GM21528 (cell line): ENCODE data around the gene SLC35A4.
A peak's percentile ranks its signal among the peaks of the same experiment; 100 is the strongest.

Experiments
- ATAC-seq: cut with Tn5 transposase; IDR thresholded peaks from one replicate; pipeline ENCODE4 v1.9.1; 2021; ENCODE audit warnings: mild to moderate bottlenecking, moderate library complexity; ENCODE audit not compliant: unreplicated experiment, low FRiP score

SLC35A4 gene

GRCh38 chr5:140564196-140565023 is at the start of gene SLC35A4, which contains the start of gene APBB3:
Gene SLC35A4, plus strand, starts transcription at chr5:140564828. Its CDS starts 2,342 bp downstream, at chr5:140567170.
Gene APBB3, minus strand, starts transcription at chr5:140564598. Its CDS starts 353 bp downstream, at chr5:140564245.
- peak; percentile 86 for ATAC-seq

- ATAC-seq = no peak
Observed at GRCh38 chr5:140524003-140524402, 40.6 kb upstream of the SLC35A4 start.

- ATAC-seq = no peak
Observed at GRCh38 chr5:140540227-140540626, 24.4 kb upstream of the SLC35A4 start.

- no peak for ATAC-seq
Observed at GRCh38 chr5:140542972-140543371, 21.7 kb upstream of the SLC35A4 start.

- ATAC-seq = no peak
Observed at GRCh38 chr5:140544986-140545385, 19.6 kb upstream of the SLC35A4 start.

- ATAC-seq = no peak
Observed at GRCh38 chr5:140545606-140546005, 19.0 kb upstream of the SLC35A4 start.

GRCh38 chr5:140546851-140547507 is 17.6 kb upstream of the SLC35A4 start:
- ATAC-seq = peak; percentile 12

DNA sequence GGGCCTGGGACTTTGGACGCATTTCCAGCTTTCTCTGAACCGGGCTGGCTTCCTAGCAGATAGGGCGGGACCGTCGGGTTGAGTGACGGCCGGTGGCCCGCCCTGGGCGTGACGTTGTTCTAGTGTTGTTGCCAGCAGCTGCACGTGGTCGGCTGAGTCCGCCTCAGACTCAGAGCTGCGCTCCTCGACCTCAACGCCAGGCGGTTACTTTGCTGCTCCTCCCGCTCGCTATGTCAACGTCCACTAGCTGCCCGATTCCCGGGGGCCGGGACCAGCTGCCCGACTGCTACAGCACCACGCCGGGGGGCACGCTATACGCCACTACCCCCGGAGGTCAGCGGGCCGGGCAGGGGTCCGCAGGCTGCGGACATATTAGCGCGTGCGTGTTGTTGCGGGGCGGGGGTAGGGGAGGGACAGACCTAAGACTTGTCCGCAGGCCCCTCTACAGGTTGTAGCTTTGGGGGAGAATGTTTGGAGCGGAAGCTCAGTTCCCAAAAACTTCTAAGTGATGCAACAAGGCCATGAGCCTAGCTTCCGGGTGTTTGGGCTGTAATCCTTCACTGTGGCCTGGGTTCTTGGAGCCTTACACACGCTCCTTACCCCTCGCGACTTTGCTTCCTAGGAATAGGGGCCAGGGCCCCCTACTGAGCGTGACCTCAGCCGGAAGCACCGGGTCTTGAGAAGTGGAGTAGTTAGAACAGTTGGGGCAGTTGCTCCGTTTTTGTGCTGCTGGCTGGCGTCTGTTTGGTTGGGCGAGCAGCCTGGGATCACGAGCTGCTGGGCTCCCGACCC is 16.9 kb upstream of the SLC35A4 start, which contains the start of gene EIF4EBP3:
EIF4EBP3 (plus strand) TSS at position 155 of the 792 bp plus-strand sequence; CDS start at position 231, 76 bp downstream.
- peak; percentile 92 for ATAC-seq

- no peak for ATAC-seq
Observed at GRCh38 chr5:140548300-140548688, 16.3 kb upstream of the SLC35A4 start.

- no peak for ATAC-seq
Observed at GRCh38 chr5:140548791-140549190, 15.8 kb upstream of the SLC35A4 start.

GRCh38 chr5:140549237-140550144 is 15.1 kb upstream of the SLC35A4 start:
- ATAC-seq = no peak

GRCh38 chr5:140550147-140551079 is 14.2 kb upstream of the SLC35A4 start:
- no peak for ATAC-seq

- ATAC-seq = no peak
Observed at GRCh38 chr5:140551872-140552271, 12.8 kb upstream of the SLC35A4 start.

DNA sequence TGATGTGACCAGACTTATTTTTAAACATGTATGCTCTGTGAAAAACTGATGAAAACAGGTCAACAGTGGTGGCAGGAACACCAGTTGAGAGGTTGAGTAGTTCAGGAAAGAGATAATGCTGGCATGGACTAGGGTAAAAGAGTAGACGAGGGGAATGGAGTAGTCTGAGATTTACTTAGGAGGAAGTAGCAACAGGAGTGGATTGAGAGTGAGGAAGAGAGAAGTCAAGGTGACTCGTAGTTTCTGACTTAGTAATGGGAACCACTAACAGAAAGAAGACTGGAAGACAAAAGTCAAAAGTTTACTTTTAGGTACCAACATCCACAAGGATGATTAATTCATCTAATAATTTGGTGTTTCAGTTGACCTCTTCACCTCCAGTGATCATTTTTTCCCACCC is 11.0 kb upstream of the SLC35A4 start:
- ATAC-seq = no peak

GRCh38 chr5:140554454-140554853 is 10.2 kb upstream of the SLC35A4 start:
- ATAC-seq = no peak

- no peak for ATAC-seq
Observed at GRCh38 chr5:140555747-140556312, 8.8 kb upstream of the SLC35A4 start.

- ATAC-seq = no peak
Observed at GRCh38 chr5:140556438-140556837, 8.2 kb upstream of the SLC35A4 start.

DNA sequence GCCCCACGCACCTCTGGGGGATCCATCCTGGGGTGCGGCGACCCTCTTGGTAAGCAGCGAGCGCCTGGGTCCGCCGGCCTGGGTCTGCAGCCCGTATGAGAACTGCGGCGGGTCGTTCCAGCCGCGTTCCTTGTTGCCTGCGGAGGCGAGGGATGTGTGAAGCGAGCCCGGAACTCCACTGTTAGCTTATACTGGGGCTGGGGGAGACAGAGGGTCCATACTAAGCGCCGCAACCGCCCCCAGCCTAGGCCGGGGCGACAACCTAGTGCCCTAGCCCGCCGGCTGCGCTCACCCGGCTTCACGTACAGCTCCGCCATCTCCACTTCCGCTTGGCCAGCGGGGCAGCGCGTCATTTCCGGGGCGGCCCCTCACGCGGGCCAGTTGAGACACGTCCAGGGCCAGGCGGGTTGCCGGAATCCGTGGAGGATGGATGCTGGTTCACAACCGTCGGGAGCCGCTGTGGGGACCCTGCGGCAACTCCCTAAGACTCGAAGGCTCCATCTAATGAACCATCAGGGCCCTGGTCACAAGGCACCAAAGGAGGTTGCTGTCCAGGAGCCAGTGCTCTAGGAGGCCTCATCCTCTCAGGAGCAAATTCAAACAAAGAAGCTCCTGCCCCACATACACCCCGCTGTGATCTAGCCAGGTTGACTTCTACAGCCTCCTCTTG is 7.4 kb upstream of the SLC35A4 start, which contains the start of gene SRA1:
SRA1 (minus strand) TSS at position 338 of the 670 bp plus-strand sequence; CDS start at position 317, 21 bp downstream.
- peak; percentile 91 for ATAC-seq
